Vagina (tissue), 2 donors: Measurements from ENCODE around the gene MGMT. TPM values are rescaled to one million over a fixed set of nuclear protein-coding genes. Genes with fewer than 3 reads are reported as not detected.
A peak's percentile ranks its signal among the peaks of the same experiment; 100 is the strongest.

Experiments used
- DNase-seq, 2 donors: peaks; one replicate each; pipeline ENCODE4 v3.0.0-alpha.2; 2017; ENCODE audit errors: extremely low spot score in 2 of 2
- H3K27ac ChIP-seq: fragments of 200-600 bp; sonication (generic); one replicate; pipeline ENCODE4 v1.5.1; 2019
- H3K27me3 ChIP-seq: fragments of 200-600 bp; sonication (generic); one replicate; pipeline ENCODE4 v1.5.1; 2019
- H3K36me3 ChIP-seq, 2 donors: fragments of 200-600 bp; sonication (generic); one replicate each; pipeline ENCODE4 v1.5.1; 2017 to 2019
- H3K4me1 ChIP-seq: fragments of 200-600 bp; sonication (generic); one replicate; pipeline ENCODE4 v1.5.1; 2019
- H3K4me3 ChIP-seq, 2 donors: fragments of 200-600 bp; sonication (generic); 1 replicate in 1 of 2; 2 replicates in 1 of 2; pipeline ENCODE4 v1.5.1; 2016 to 2019
- H3K9me3 ChIP-seq: fragments of 200-600 bp; sonication (generic); one replicate; pipeline ENCODE4 v1.5.1; 2019
- POLR2A ChIP-seq, 2 donors: fragments of 450-650 bp; IDR thresholded peaks; one replicate each; pipeline ENCODE4 v1.6.1; 2017; ENCODE audit warnings: antibody characterized with exemption in 2 of 2, mild to moderate bottlenecking in 2 of 2, moderate library complexity in 2 of 2
- POLR2AphosphoS5 ChIP-seq, 2 donors: sonication (generic); formaldehyde crosslinking; IDR thresholded peaks; one replicate each; pipeline ENCODE4 v1.9.0; 2017; ENCODE audit warnings: antibody characterized with exemption in 2 of 2, mild to moderate bottlenecking in 2 of 2, low read depth in 1 of 2; ENCODE audit not compliant: insufficient read depth in 1 of 2
- intact Hi-C: fragments of 100-400 bp; cut with DNase I; formaldehyde crosslinking; loops from one replicate; pipeline ENCODE4 v1.15.1; 2023
- total RNA-seq: library from RNA; depleted of rRNA; stranded (reverse); fragments of >200 nt; gene quantifications from one replicate; pipeline ENCODE4 v1.2.3, GENCODE V29; 2016
- TF ChIP-seq, protein P1 (sequence below), 3 experiments: fragments of 450-650 bp in 2 of 3; fragments of 200-600 bp in 1 of 3; sonication (generic) in 1 of 3; IDR thresholded peaks; one replicate each; pipeline ENCODE4 v1.5.1; 2017 to 2019; ENCODE audit warnings: antibody characterized with exemption in 3 of 3, mild to moderate bottlenecking in 2 of 3, moderate library complexity in 2 of 3

Gene MGMT
- total RNA-seq, 1 donor from 2014 or later: 16.0 TPM

DNA sequence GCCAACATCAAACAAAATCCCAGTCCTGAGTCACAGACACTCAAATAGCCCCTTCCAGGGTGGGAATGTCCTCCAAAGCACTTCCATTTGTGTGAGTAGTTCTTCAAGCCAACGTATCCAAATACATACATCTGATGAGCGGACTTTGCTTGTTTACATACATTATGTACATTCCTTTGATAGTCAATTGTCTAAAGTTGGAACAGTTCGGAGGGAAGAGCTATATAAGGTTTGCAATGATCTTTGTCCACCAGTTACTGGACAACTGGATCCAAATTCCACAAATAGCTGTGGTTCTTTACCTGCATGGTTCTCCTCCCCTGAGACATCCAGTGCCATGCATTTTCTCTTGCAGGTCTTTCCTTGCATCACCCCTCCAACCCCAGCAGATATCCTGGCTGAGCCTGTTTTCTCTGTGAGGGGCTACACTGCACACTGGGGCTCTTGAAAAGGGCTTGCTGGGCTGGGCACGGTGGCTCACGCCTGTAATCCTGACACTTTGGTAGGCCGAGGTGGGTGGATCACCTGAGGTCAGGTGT is 4.7 kb upstream of the MGMT start:
- H3K4me1 ChIP-seq: peaks cover 11% of the 10 kb centered on the region
- DNase-seq: no peak
- intact Hi-C loops: no loop called here
- no peaks in the 10 kb centered on the region for H3K36me3 ChIP-seq
- no peaks in the 10 kb centered on the region for H3K9me3 ChIP-seq
- no peak overlapping the region for H3K4me3 ChIP-seq
- no peak for TF ChIP-seq POLR2AphosphoS5 (IDR thresholded peaks at IDR 0.05; ENCODE audit: insufficient read depth in 1 of 2, low read depth in 1 of 2)
- TF ChIP-seq, protein P1, sequence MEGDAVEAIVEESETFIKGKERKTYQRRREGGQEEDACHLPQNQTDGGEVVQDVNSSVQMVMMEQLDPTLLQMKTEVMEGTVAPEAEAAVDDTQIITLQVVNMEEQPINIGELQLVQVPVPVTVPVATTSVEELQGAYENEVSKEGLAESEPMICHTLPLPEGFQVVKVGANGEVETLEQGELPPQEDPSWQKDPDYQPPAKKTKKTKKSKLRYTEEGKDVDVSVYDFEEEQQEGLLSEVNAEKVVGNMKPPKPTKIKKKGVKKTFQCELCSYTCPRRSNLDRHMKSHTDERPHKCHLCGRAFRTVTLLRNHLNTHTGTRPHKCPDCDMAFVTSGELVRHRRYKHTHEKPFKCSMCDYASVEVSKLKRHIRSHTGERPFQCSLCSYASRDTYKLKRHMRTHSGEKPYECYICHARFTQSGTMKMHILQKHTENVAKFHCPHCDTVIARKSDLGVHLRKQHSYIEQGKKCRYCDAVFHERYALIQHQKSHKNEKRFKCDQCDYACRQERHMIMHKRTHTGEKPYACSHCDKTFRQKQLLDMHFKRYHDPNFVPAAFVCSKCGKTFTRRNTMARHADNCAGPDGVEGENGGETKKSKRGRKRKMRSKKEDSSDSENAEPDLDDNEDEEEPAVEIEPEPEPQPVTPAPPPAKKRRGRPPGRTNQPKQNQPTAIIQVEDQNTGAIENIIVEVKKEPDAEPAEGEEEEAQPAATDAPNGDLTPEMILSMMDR (IDR thresholded peaks at IDR 0.05): no peak
- TF ChIP-seq POLR2A (IDR thresholded peaks at IDR 0.05): no peak
- no peaks in the 10 kb centered on the region for H3K27me3 ChIP-seq
- no peak overlapping the region for H3K27ac ChIP-seq

DNA sequence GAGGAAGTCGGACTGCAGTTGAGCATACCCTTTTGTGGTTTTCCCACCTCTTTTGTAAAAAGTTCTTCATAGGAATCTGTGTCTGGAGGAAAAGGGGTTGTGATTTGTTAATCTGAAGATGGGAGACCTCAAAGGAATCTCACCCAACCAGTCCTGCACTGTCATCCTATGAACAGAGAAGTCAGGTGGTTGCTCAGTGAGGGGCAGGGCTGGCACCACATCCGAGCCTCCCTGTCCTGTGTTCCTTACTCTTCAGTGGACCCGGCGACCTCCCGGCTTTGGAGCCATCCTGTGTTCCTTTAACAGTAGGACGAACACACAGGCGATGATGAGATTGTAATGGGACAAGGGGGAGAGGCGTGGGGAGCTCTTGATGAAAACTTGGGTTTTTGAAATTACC is 2.8 kb upstream of the MGMT start:
- peaks cover 19% of the 10 kb centered on the region for H3K4me1 ChIP-seq
- DNase-seq: no peak
- H3K9me3 ChIP-seq: no peaks in the 10 kb centered on the region
- intact Hi-C loops: no loop called here
- no peaks in the 10 kb centered on the region for H3K36me3 ChIP-seq
- H3K4me3 ChIP-seq: no peak overlapping the region
- H3K27ac ChIP-seq: no peak overlapping the region
- no peaks in the 10 kb centered on the region for H3K27me3 ChIP-seq
- no peak for TF ChIP-seq POLR2A (IDR thresholded peaks at IDR 0.05)
- TF ChIP-seq, protein P1 (IDR thresholded peaks at IDR 0.05): no peak
- TF ChIP-seq POLR2AphosphoS5 (IDR thresholded peaks at IDR 0.05; ENCODE audit: insufficient read depth in 1 of 2, low read depth in 1 of 2): no peak

DNA sequence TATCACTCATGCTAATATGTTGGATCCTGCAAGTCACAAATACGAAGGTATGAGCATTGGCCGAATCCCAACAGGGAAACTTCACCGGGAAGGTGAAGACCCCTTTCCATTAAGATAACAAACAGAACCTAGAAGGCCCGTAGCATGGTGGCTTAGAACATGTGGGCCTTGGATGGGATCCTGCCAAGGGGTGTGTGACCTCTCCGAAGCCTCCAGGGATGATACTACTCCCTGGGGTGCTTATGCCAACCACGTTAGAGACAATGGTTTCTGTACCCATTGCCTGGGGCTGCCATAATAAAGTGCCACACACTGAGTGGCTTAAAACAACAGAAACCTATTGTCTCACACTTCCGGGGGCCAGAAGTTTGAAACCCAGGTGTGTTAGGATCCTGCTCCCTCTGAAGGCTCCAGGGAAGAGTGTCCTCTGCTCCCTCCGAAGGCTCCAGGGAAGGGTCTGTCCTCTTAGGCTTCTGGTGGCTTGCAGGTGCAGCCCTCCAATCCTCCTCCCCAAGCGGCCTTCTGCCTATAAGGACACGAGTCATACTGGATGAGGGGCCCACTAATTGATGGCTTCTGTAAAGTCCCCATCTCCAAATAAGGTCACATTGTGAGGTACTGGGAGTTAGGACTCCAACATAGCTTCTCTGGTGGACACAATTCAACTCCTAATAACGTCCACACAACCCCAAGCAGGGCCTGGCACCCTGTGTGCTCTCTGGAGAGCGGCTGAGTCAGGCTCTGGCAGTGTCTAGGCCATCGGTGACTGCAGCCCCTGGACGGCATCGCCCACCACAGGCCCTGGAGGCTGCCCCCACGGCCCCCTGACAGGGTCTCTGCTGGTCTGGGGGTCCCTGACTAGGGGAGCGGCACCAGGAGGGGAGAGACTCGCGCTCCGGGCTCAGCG is 992 bp upstream of the MGMT start:
- intact Hi-C loops: no loop called here
- peak in 1 of 2 donors; percentile 95 for DNase-seq
- Histone ChIP-seq H3K27me3 (no peaks in the 10 kb centered on the region), H3K9me3 (no peaks in the 10 kb centered on the region), H3K4me1 (peaks cover 19% of the 10 kb centered on the region), H3K4me3 (peak overlapping the region; percentile 67 to 82), H3K36me3 (no peaks in the 10 kb centered on the region), H3K27ac (peak overlapping the region; percentile 78)
- TF ChIP-seq, protein P1 (IDR thresholded peaks at IDR 0.05): no peak
- TF ChIP-seq POLR2A (IDR thresholded peaks at IDR 0.05): no peak
- no peak for TF ChIP-seq POLR2AphosphoS5 (IDR thresholded peaks at IDR 0.05; ENCODE audit: insufficient read depth in 1 of 2, low read depth in 1 of 2)

DNA sequence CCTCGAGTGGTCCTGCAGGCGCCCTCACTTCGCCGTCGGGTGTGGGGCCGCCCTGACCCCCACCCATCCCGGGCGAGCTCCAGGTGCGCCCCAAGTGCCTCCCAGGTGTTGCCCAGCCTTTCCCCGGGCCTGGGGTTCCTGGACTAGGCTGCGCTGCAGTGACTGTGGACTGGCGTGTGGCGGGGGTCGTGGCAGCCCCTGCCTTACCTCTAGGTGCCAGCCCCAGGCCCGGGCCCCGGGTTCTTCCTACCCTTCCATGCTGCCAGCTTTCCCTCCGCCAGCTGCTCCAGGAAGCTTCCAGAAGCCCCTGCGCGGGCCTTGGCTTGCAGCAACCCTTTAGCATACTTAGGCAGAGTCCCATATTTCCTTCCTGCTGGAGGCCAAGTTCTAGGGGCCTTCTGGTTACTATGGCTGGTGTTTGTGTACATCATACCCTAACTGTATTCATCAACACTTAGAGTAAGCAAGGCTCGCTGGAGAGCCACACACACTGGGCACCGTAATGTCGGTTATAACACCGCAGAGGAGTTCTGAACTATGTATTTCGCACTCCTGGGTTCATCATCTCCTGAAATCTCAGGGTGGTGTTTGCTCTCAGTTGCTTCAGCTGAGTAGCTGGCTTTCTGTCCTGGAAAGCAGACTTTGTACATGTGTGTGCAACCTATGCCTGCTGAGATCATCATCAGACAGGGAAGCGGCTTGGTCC is 471 bp downstream of the MGMT start:
- Histone ChIP-seq H3K27me3 (no peaks in the 10 kb centered on the region), H3K27ac (peak overlapping the region; percentile 79), H3K4me1 (peaks cover 19% of the 10 kb centered on the region), H3K36me3 (peaks cover 0 to 11% of the 10 kb centered on the region in 2 donors), H3K9me3 (no peaks in the 10 kb centered on the region), H3K4me3 (peak overlapping the region; percentile 67 to 82)
- peak in 1 of 2 donors; percentile 95 for DNase-seq
- no peak for TF ChIP-seq POLR2A (IDR thresholded peaks at IDR 0.05)
- no peak for TF ChIP-seq POLR2AphosphoS5 (IDR thresholded peaks at IDR 0.05; ENCODE audit: insufficient read depth in 1 of 2, low read depth in 1 of 2)
- TF ChIP-seq, protein P1 (IDR thresholded peaks at IDR 0.05): no peak
- intact Hi-C loops: no loop called here
